Tibial artery (tissue), 4 donors: ENCODE results near the gene POM121L2.

Experiments used
- DNase-seq, 2 donors: peaks; one replicate each; pipeline ENCODE4 v3.0.0-alpha.2; 2019
- H3K27ac ChIP-seq, 2 donors: fragments of 200-600 bp; sonication (generic) in 1 of 2; 1 replicate in 1 of 2; 2 replicates in 1 of 2; pipeline ENCODE4 v1.5.1; 2018 to 2019; ENCODE audit warnings: mild to moderate bottlenecking in 1 of 2
- H3K27me3 ChIP-seq, 2 donors: fragments of 200-600 bp; sonication (generic) in 1 of 2; one replicate each; pipeline versions ENCODE4 v1.5.1 to v1.6.0; 2016 to 2019
- H3K36me3 ChIP-seq, 3 donors: fragments of 200-600 bp; sonication (generic) in 2 of 3; one replicate each; pipeline ENCODE4 v1.5.1; 2016 to 2019; ENCODE audit warnings: mild to moderate bottlenecking in 2 of 3
- H3K4me1 ChIP-seq, 4 donors: fragments of 200-600 bp; sonication (generic) in 2 of 4; 1 replicate in 3 of 4; 2 replicates in 1 of 4; pipeline ENCODE4 v1.5.1; 2016 to 2019
- H3K4me3 ChIP-seq, 2 donors: fragments of 200-600 bp; sonication (generic) in 1 of 2; 1 replicate in 1 of 2; 2 replicates in 1 of 2; pipeline ENCODE4 v1.5.1; 2018 to 2019; ENCODE audit warnings: mild to moderate bottlenecking in 2 of 2
- H3K9me3 ChIP-seq, 3 donors: fragments of 200-600 bp; sonication (generic) in 1 of 3; one replicate each; pipeline ENCODE4 v1.5.1; 2016 to 2019
- CTCF ChIP-seq, 2 experiments: fragments of 200-600 bp in 1 of 2; fragments of 450-650 bp in 1 of 2; IDR thresholded peaks; one replicate each; pipeline ENCODE4 v1.5.1; 2017 to 2019; ENCODE audit warnings: antibody characterized with exemption in 2 of 2, mild to moderate bottlenecking in 1 of 2, moderate library complexity in 1 of 2
- intact Hi-C: fragments of 100-400 bp; cut with DNase I; formaldehyde crosslinking; loops from one replicate; pipeline ENCODE4 v1.15.0; 2023; ENCODE audit warnings: low total_unique reads

POM121L2 gene

GRCh38 chr6:27318973-27319372 lies 6.9 kb upstream of the POM121L2 start:
- Histone ChIP-seq H3K27me3 (no peaks in the 10 kb centered on the region), H3K27ac (no peak overlapping the region)
- intact Hi-C loops: no loop called here

GRCh38 chr6:27314046-27314445 lies 2.0 kb upstream of the POM121L2 start:
- H3K9me3 ChIP-seq: no peaks in the 10 kb centered on the region
- H3K27ac ChIP-seq: no peak overlapping the region
- H3K36me3 ChIP-seq: no peaks in the 10 kb centered on the region
- no peak for DNase-seq
- H3K4me3 ChIP-seq: no peak overlapping the region
- intact Hi-C loops: no loop called here
- TF ChIP-seq CTCF (IDR thresholded peaks at IDR 0.05): no peak
- peaks cover 0 to 11% (median 10%) of the 10 kb centered on the region in 4 donors for H3K4me1 ChIP-seq
- H3K27me3 ChIP-seq: peaks cover 0 to 39% of the 10 kb centered on the region in 2 donors

More at GRCh38 chr6:27318973-27319372, 6.9 kb upstream of the POM121L2 start:
- no peak overlapping the region for H3K4me3 ChIP-seq
- no peaks in the 10 kb centered on the region for H3K36me3 ChIP-seq
- TF ChIP-seq CTCF (IDR thresholded peaks at IDR 0.05): no peak
- DNase-seq: no peak
- no peaks in the 10 kb centered on the region for H3K4me1 ChIP-seq
- H3K9me3 ChIP-seq: no peaks in the 10 kb centered on the region

- peaks cover 0 to 11% (median 10%) of the 10 kb centered on the region in 4 donors for H3K4me1 ChIP-seq
- peaks cover 0 to 44% of the 10 kb centered on the region in 2 donors for H3K27me3 ChIP-seq
- H3K27ac ChIP-seq: no peak overlapping the region
- no peak for DNase-seq
- H3K36me3 ChIP-seq: no peaks in the 10 kb centered on the region
- intact Hi-C loops: no loop called here
- H3K9me3 ChIP-seq: no peaks in the 10 kb centered on the region
- TF ChIP-seq CTCF (IDR thresholded peaks at IDR 0.05): no peak
- H3K4me3 ChIP-seq: no peak overlapping the region
Measured at GRCh38 chr6:27312950-27313271, 838 bp upstream of the POM121L2 start.

- Histone ChIP-seq H3K27me3 (peaks cover 0 to 44% of the 10 kb centered on the region in 2 donors), H3K36me3 (no peaks in the 10 kb centered on the region), H3K4me3 (peak overlapping the region in 1 of 2 donors; percentile 45), H3K4me1 (peaks cover 0 to 11% (median 10%) of the 10 kb centered on the region in 4 donors), H3K9me3 (no peaks in the 10 kb centered on the region), H3K27ac (no peak overlapping the region)
- intact Hi-C loops: no loop called here
- no peak for DNase-seq
- no peak for TF ChIP-seq CTCF (IDR thresholded peaks at IDR 0.05)
Measured at GRCh38 chr6:27311806-27312145, 297 bp downstream of the POM121L2 start.

- DNase-seq: no peak
- Histone ChIP-seq H3K4me3 (no peak overlapping the region), H3K36me3 (no peaks in the 10 kb centered on the region), H3K27me3 (peaks cover 0 to 53% of the 10 kb centered on the region in 2 donors), H3K27ac (no peak overlapping the region), H3K4me1 (no peaks in the 10 kb centered on the region), H3K9me3 (peaks cover 0 to 11% (median 9%) of the 10 kb centered on the region in 3 donors)
- intact Hi-C loops: no loop called here
- TF ChIP-seq CTCF (IDR thresholded peaks at IDR 0.05): no peak
Measured at GRCh38 chr6:27303613-27304272, 8.3 kb downstream of the POM121L2 start.
